Colonic mucosa (tissue), 4 donors: ENCODE measurements around the gene SNX10. TPM values are rescaled to one million over a fixed set of nuclear protein-coding genes. Genes with fewer than 3 reads are reported as not detected.

Source experiments
- DNase-seq: peaks from one replicate; pipeline ENCODE4 v3.0.0-alpha.2; 2020
- H3K27ac ChIP-seq: fragments of 200-600 bp; one replicate; pipeline ENCODE4 v1.8.0; 2021
- H3K27me3 ChIP-seq: fragments of 200-600 bp; one replicate; pipeline ENCODE4 v1.8.0; 2021
- H3K36me3 ChIP-seq: fragments of 200-600 bp; one replicate; pipeline ENCODE4 v1.8.0; 2021
- H3K4me1 ChIP-seq: fragments of 200-600 bp; one replicate; pipeline ENCODE4 v1.8.0; 2021; ENCODE audit warnings: mild to moderate bottlenecking
- H3K4me3 ChIP-seq: fragments of 200-600 bp; one replicate; pipeline ENCODE4 v1.8.0; 2021
- H3K9ac ChIP-seq, 2 donors: one replicate each; pipeline ENCODE4 v1.7.0; 2013; ENCODE audit warnings: control low read depth in 2 of 2, low read depth in 2 of 2, low read length in 2 of 2
- H3K9me3 ChIP-seq: fragments of 200-600 bp; one replicate; pipeline ENCODE4 v1.8.0; 2021
- CTCF ChIP-seq: fragments of 200-600 bp; IDR thresholded peaks from one replicate; pipeline ENCODE4 v1.8.0; 2022; ENCODE audit warnings: antibody characterized with exemption, mild to moderate bottlenecking
- intact Hi-C: fragments of 100-400 bp; cut with DNase I; formaldehyde crosslinking; loops from one replicate; pipeline ENCODE4 v1.14.1; 2022
- total RNA-seq, 2 donors: library from RNA; stranded (reverse); fragmentation: NEBNext Ultra II Directional in 1 of 2; extraction: Animal tissue kit (Norgen Biotek cat#: 25700) in 1 of 2; gene quantifications; one replicate each; pipeline ENCODE4 v1.2.1, GENCODE V29; 2021
- donor health status: healthy.
- donor health status: DM: no; HTN: no; CAD: no.
- donor health status: DM: no; HTN: no; CAD: no.

The SNX10 gene
- total RNA-seq, 2 donors from 2014 or later, result 3.1 to 4.9 TPM

GRCh38 chr7:26305090-26305868 is 13.6 kb downstream of the SNX10 start:
- no peaks in the 10 kb centered on the region for H3K36me3 ChIP-seq
- H3K9ac ChIP-seq, result no peak overlapping the region
- H3K4me1 ChIP-seq, result no peaks in the 10 kb centered on the region
- DNase-seq, result no peak
- no peak for TF ChIP-seq CTCF
- no peaks in the 10 kb centered on the region for H3K27me3 ChIP-seq
- H3K27ac ChIP-seq, result no peak overlapping the region
- intact Hi-C loops, result no loop called here
- no peaks in the 10 kb centered on the region for H3K9me3 ChIP-seq
- no peak overlapping the region for H3K4me3 ChIP-seq

GRCh38 chr7:26305869-26306665 is 14.4 kb downstream of the SNX10 start:
- Histone ChIP-seq H3K4me1 (no peaks in the 10 kb centered on the region), H3K36me3 (no peaks in the 10 kb centered on the region), H3K9me3 (no peaks in the 10 kb centered on the region), H3K27me3 (no peaks in the 10 kb centered on the region), H3K4me3 (no peak overlapping the region), H3K9ac (no peak overlapping the region), H3K27ac (peak overlapping the region; percentile 33)
- TF ChIP-seq CTCF, result no peak
- intact Hi-C loops, result no loop called here
- no peak for DNase-seq

- Histone ChIP-seq H3K27ac (peak overlapping the region; percentile 33), H3K4me1 (no peaks in the 10 kb centered on the region), H3K27me3 (no peaks in the 10 kb centered on the region), H3K9me3 (no peaks in the 10 kb centered on the region), H3K36me3 (no peaks in the 10 kb centered on the region), H3K9ac (no peak overlapping the region), H3K4me3 (no peak overlapping the region)
- no peak for TF ChIP-seq CTCF
- intact Hi-C loops, result no loop called here
- no peak for DNase-seq
Observed at GRCh38 chr7:26306790-26307189, 15.1 kb downstream of the SNX10 start.

- Histone ChIP-seq H3K4me1 (no peaks in the 10 kb centered on the region), H3K27ac (peak overlapping the region; percentile 33), H3K36me3 (no peaks in the 10 kb centered on the region), H3K27me3 (no peaks in the 10 kb centered on the region), H3K9ac (no peak overlapping the region), H3K4me3 (no peak overlapping the region), H3K9me3 (no peaks in the 10 kb centered on the region)
- TF ChIP-seq CTCF, result no peak
- intact Hi-C loops, result no loop called here
- no peak for DNase-seq
Observed at GRCh38 chr7:26307226-26307625, 15.6 kb downstream of the SNX10 start.

- no peak for DNase-seq
- H3K9me3 ChIP-seq, result no peaks in the 10 kb centered on the region
- H3K36me3 ChIP-seq, result no peaks in the 10 kb centered on the region
- H3K27ac ChIP-seq, result peak overlapping the region; percentile 28
- no peak overlapping the region for H3K4me3 ChIP-seq
- intact Hi-C loops, result no loop called here
- no peak for TF ChIP-seq CTCF
- H3K4me1 ChIP-seq, result no peaks in the 10 kb centered on the region
- no peak overlapping the region for H3K9ac ChIP-seq
- H3K27me3 ChIP-seq, result no peaks in the 10 kb centered on the region
Observed at GRCh38 chr7:26307791-26308190, 16.1 kb downstream of the SNX10 start.
